Activated gamma-delta T cell treated with Interleukin-2 at 50 U/mL for 16 hours (primary cell): ENCODE measurements around the gene IVNS1ABP.
"Not testable (repeated sequence)": the region's sequence is repeated elsewhere in the genome, so short reads cannot be mapped to it uniquely, and the experiment has no call there.

ENCODE experiments used
- DNase-seq: peaks from one replicate; pipeline ENCODE4 v3.0.0-alpha.2; 2020

IVNS1ABP gene

GRCh38 chr1:185328255-185328654, 11.2 kb upstream of the IVNS1ABP start:
- no peak for DNase-seq

- no peak for DNase-seq
Observed at GRCh38 chr1:185325413-185325812, 8.4 kb upstream of the IVNS1ABP start.

- DNase-seq = no peak
Observed at GRCh38 chr1:185324118-185324517, 7.1 kb upstream of the IVNS1ABP start.

- DNase-seq = no peak
Observed at GRCh38 chr1:185322636-185323035, 5.6 kb upstream of the IVNS1ABP start.

GRCh38 chr1:185321653-185322221, 4.7 kb upstream of the IVNS1ABP start:
- DNase-seq = not testable (repeated sequence)

- not testable (repeated sequence) for DNase-seq
Observed at GRCh38 chr1:185321104-185321503, 4.1 kb upstream of the IVNS1ABP start.

GRCh38 chr1:185319139-185319475, 2.1 kb upstream of the IVNS1ABP start:
- DNase-seq = no peak

- no peak for DNase-seq
Observed at GRCh38 chr1:185318431-185319138, 1.5 kb upstream of the IVNS1ABP start.

- DNase-seq = peak; percentile 73
Observed at GRCh38 chr1:185317886-185318310, 855 bp upstream of the IVNS1ABP start.

- DNase-seq = peak; percentile 91
Observed at GRCh38 chr1:185316163-185317033, 645 bp downstream of the IVNS1ABP start.

GRCh38 chr1:185315445-185316071, 1.5 kb downstream of the IVNS1ABP start:
- DNase-seq = no peak

GRCh38 chr1:185314411-185314810, 2.6 kb downstream of the IVNS1ABP start:
- no peak for DNase-seq

- no peak for DNase-seq
Observed at GRCh38 chr1:185312361-185313138, 4.5 kb downstream of the IVNS1ABP start.

GRCh38 chr1:185311589-185312225, 5.3 kb downstream of the IVNS1ABP start:
- no peak for DNase-seq

- DNase-seq = no peak
Observed at GRCh38 chr1:185309566-185309965, 7.5 kb downstream of the IVNS1ABP start.

GRCh38 chr1:185308126-185308525, 8.9 kb downstream of the IVNS1ABP start:
- no peak for DNase-seq

GRCh38 chr1:185305419-185305818, 11.6 kb downstream of the IVNS1ABP start:
- DNase-seq = no peak

GRCh38 chr1:185300152-185300551, 16.9 kb downstream of the IVNS1ABP start:
- no peak for DNase-seq

GRCh38 chr1:185297982-185298381, 19.1 kb downstream of the IVNS1ABP start:
- no peak for DNase-seq

- no peak for DNase-seq
Observed at GRCh38 chr1:185295091-185295490, 22.0 kb downstream of the IVNS1ABP start.

- DNase-seq = no peak
Observed at GRCh38 chr1:185293967-185294542, 23.0 kb downstream of the IVNS1ABP start.

GRCh38 chr1:185292237-185292636, 24.8 kb downstream of the IVNS1ABP start:
- DNase-seq = no peak
